T1000 (cell line): ENCODE data around the gene TDRD3.
A peak's percentile ranks its signal among the peaks of the same experiment; 100 is the strongest.

ENCODE experiments used
- DNase-seq: peaks from one replicate; lab custom pipeline; 2025; ENCODE audit warnings: mixed read lengths; lab: John Stamatoyannopoulos, UW

Gene TDRD3

GRCh38 chr13:60577761-60578160 lies 180.7 kb downstream of the TDRD3 start:
- DNase-seq = no peak

GRCh38 chr13:60583196-60583888 lies 186.3 kb downstream of the TDRD3 start:
- no peak for DNase-seq

GRCh38 chr13:60583911-60584753 lies 187.1 kb downstream of the TDRD3 start:
- peak; percentile 29 for DNase-seq

GRCh38 chr13:60584976-60585375 lies 188.0 kb downstream of the TDRD3 start:
- peak; percentile 17 for DNase-seq

- peak; percentile 3 for DNase-seq
Observed at GRCh38 chr13:60590800-60591747, 194.1 kb downstream of the TDRD3 start.

GRCh38 chr13:60603049-60603448 lies 206.0 kb downstream of the TDRD3 start:
- no peak for DNase-seq

- no peak for DNase-seq
Observed at GRCh38 chr13:60604058-60604457, 207.0 kb downstream of the TDRD3 start.

- no peak for DNase-seq
Observed at GRCh38 chr13:60608954-60609353, 211.9 kb downstream of the TDRD3 start.

GRCh38 chr13:60611523-60611922 lies 214.5 kb downstream of the TDRD3 start:
- no peak for DNase-seq

- DNase-seq = no peak
Observed at GRCh38 chr13:60612593-60612992, 215.6 kb downstream of the TDRD3 start.

GRCh38 chr13:60613080-60613479 lies 216.1 kb downstream of the TDRD3 start:
- DNase-seq = no peak

- DNase-seq = no peak
Observed at GRCh38 chr13:60617991-60618733, 221.1 kb downstream of the TDRD3 start.

GRCh38 chr13:60619461-60619860 lies 222.4 kb downstream of the TDRD3 start:
- no peak for DNase-seq

GRCh38 chr13:60620611-60621395 lies 223.8 kb downstream of the TDRD3 start:
- DNase-seq = no peak

- DNase-seq = no peak
Observed at GRCh38 chr13:60623151-60623550, 226.1 kb downstream of the TDRD3 start.
